Ureter (tissue), 1 donor: ENCODE results near the gene SERPINB6. TPM values are rescaled to one million over a fixed set of nuclear protein-coding genes. Genes with fewer than 3 reads are reported as not detected.
"Not testable (repeated sequence)": the region's sequence is repeated elsewhere in the genome, so short reads cannot be mapped to it uniquely, and the experiment has no call there.

Source experiments
- DNase-seq: peaks from one replicate; pipeline ENCODE4 v3.0.0-alpha.2; 2020; ENCODE audit warnings: low spot score
- total RNA-seq: library from RNA; stranded (reverse); gene quantifications from one replicate; pipeline ENCODE4 v1.2.4, GENCODE V29; 2023
- donor health status: DM: yes; HTN: yes; CAD: no.

Gene SERPINB6
- total RNA-seq, 1 donor from 2014 or later = 121 TPM

GRCh38 chr6:2913621-2914317 lies 57.6 kb downstream of the SERPINB6 start:
- DNase-seq = no peak

DNA sequence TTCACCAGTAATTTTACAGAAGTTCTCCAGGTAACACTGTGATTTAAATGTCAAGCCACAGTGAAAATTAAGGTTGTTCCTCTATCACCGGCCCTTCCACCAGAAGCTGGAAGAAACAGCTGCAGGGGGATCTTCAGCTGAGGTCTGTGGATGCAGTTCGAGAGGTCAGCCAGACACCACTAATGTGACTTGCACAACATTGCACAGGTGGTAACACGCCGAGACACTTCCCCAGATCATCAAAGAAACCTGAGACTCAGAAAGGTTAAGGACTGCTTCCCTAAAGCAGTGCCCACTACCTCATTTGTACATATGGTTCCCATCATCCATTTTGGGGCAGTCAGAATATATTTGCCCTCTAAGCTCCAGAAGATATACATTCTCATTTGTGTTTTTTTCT lies 60.2 kb downstream of the SERPINB6 start:
- no peak for DNase-seq

- DNase-seq = no peak
Measured at GRCh38 chr6:2909718-2910117, 61.6 kb downstream of the SERPINB6 start.

GRCh38 chr6:2909051-2909606 lies 62.2 kb downstream of the SERPINB6 start:
- DNase-seq = not testable (repeated sequence)

GRCh38 chr6:2908516-2908915 lies 62.9 kb downstream of the SERPINB6 start:
- not testable (repeated sequence) for DNase-seq

GRCh38 chr6:2903411-2904185 lies 67.8 kb downstream of the SERPINB6 start:
- DNase-seq = not testable (repeated sequence)

DNA sequence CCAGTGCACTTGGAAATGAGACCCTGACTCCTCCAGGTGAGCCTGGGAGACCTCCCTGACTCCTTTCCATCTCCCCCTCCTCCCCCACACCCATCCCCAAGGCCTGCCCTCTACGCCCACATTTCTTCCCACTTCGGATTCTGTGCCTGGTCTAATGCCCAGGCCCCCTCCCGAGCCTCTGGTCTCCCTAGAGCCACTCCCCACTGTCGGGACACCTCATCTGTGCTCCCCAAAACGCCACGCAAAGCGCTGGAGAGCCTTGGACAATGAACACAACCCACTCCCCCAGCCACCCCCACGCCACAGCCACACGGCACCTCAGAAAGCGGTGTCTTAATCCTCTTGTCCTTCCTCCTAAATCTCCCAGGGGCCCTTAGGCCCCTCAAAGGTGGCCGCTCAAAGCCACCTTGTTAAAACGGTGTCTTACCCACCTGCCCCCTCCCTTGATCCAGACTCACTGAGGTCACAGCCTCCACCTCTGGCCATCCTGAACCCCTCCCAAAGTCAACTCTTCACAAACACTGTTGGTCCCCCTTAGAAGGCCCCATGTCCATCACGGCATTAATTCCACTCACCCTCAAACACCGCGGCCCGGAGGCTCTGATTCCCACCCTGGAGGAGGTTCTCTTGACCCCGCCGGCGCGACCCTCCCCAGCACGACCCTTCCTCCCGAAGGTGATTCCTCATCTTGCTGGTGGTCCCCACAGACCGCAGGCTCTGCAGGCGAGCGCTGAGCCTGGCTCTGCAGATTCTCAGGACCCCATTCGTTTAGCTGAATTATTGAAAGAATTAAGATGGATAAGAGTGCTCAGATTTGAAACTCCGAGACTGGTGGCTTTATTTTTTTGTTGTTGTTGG lies 69.5 kb downstream of the SERPINB6 start:
- DNase-seq = not testable (repeated sequence)

DNA sequence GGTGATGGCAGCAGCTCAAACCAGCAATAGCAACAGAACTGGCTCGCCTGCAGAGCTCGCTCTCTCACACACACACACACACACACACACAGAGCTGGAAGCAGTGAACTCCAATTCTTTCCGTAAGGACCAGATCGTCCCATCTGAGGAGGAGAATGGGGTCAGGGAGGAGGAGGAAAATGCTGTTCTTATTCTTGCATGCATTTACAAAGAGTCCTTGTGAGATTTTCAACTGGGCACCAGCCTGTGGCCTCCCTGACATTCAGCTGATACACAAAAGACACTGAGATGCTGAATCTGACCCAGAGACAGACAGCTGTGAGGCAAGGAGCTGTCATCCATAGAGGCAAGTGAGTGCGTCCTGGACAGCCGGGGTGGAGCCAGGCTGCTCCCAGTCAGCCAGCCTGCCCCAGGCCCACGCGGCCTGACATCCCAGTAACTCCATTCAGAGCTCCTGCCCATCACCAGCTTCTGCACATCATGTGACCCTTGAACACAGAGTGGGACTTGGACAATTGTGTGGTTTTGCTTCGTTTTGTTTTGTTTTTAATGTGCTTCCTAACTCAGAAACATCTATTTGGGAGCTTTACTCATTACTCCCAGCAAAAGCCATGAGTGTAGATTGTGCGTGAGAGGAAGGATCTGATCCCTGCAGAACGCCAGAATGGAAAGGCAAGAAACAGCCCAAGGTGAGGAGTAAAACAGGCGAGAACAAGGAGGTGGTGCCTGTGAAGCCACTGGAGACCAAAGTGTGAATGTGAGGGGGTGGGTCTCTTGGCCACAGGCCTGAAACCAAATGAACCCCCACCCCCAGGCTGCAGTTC lies 70.3 kb downstream of the SERPINB6 start:
- no peak for DNase-seq

GRCh38 chr6:2900221-2900807 lies 71.1 kb downstream of the SERPINB6 start:
- no peak for DNase-seq

DNA sequence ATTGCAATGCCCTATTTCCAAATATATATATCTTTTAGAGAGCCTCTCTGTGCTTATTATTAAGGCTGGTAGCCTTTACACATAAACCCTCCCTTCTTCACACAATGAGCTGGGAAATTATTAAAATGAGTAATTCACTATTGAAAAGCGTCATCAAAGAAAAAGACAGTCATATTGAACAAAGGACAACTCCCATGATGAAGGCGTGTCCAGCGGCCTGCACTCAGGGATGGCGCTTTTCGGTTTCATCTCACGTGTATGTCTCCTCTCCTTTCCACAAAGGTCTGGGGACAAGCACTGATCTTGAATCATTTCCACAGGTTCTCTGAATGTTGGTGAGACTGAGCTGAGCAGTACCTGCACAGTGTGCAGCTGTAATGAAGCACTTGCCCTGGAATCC lies 71.8 kb downstream of the SERPINB6 start:
- DNase-seq = no peak

Other genes starting within 250 kb of the SERPINB6 start
- 1.3 TPM for gene MYLK4, start 220.6 kb downstream of the SERPINB6 start, total RNA-seq
- 33.5 TPM for gene WRNIP1, start 206.2 kb downstream of the SERPINB6 start, total RNA-seq
- 43.8 TPM for gene SERPINB1, start 129.7 kb downstream of the SERPINB6 start, total RNA-seq
- 6.7 TPM for gene SERPINB9, start 68.3 kb downstream of the SERPINB6 start, total RNA-seq
- 27.0 TPM for gene NQO2, start 28.3 kb upstream of the SERPINB6 start, total RNA-seq
- gene RIPK1, start 96.9 kb upstream of the SERPINB6 start, total RNA-seq = 28.4 TPM
- 35.6 TPM for gene BPHL, start 147.1 kb upstream of the SERPINB6 start, total RNA-seq
- 21.5 TPM for gene TUBB2A, start 186.0 kb upstream of the SERPINB6 start, total RNA-seq